GM12891 (cell line): Measurements from ENCODE around the gene SNX8.

Experiments
- DNase-seq: peaks from one replicate; pipeline ENCODE4 v3.0.0; 2011; ENCODE audit warnings: low spot score; ENCODE audit not compliant: insufficient read length
- FAIRE-seq: peaks from 2 replicates; lab custom pipeline; 2011; peaks lifted over from hg19 to GRCh38; lab: Jason Lieb, UNC
- PAX5 ChIP-seq: IDR thresholded peaks from 2 replicates; pipeline ENCODE4 v1.6.1; 2011; ENCODE audit warnings: low read length, moderate library complexity, mild to moderate bottlenecking; ENCODE audit not compliant: insufficient read depth, severe bottlenecking
- POLR2A ChIP-seq: IDR thresholded peaks from 2 replicates; pipeline ENCODE4 v1.6.1; 2011; ENCODE audit warnings: low read depth, low read length, control low read depth
- POLR2AphosphoS5 ChIP-seq: IDR thresholded peaks from 2 replicates; pipeline ENCODE4 v1.6.1; 2011; ENCODE audit warnings: low read depth, low read length, control low read depth
- POU2F2 ChIP-seq: IDR thresholded peaks from 2 replicates; pipeline ENCODE4 v1.6.1; 2011; ENCODE audit warnings: low read depth, mild to moderate bottlenecking, control low read depth, low read length, moderate library complexity
- SPI1 ChIP-seq: IDR thresholded peaks from 2 replicates; pipeline ENCODE4 v1.6.1; 2011; ENCODE audit warnings: low read depth, low read length, control low read depth
- TAF1 ChIP-seq: IDR thresholded peaks from 2 replicates; pipeline ENCODE4 v1.6.1; 2011; ENCODE audit warnings: low read depth, low read length, control low read depth

The SNX8 gene

GRCh38 chr7:2217716-2218443, 96.4 kb downstream of the SNX8 start:
- TF ChIP-seq TAF1 (no peak), POU2F2 (no peak), SPI1 (no peak), PAX5 (no peak), POLR2A (no peak)
- FAIRE-seq (no peak), DNase-seq (no peak)

- no peak for FAIRE-seq
- no peak for DNase-seq
- TF ChIP-seq POLR2A (no peak), PAX5 (no peak), POU2F2 (no peak), POLR2AphosphoS5 (no peak), TAF1 (no peak)
These were observed 97.0 kb downstream of the SNX8 start for GRCh38 chr7:2217206-2217605.

DNA sequence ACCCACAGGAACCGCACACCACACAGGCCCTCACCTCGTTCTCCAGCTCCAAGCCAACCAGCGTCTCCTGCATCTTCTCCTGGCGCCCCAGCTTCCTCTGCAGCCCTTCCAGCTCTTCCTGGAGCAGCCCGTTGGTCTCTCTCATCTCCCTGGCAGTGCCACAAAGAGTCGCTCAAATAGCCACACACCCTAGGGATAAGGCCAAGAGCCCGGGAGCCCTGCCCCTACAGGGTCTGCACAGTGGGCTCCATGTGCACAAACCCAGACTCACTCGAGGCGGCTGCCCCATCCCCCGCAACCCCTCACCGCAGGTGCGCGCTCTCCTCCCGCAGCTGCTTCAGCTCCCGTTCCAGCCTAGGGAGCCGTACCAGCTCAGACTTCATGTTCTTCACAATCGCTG, 98.4 kb downstream of the SNX8 start:
- TF ChIP-seq POLR2AphosphoS5 = no peak
- TF ChIP-seq PAX5 = no peak
- TF ChIP-seq POLR2A = no peak
- no peak for TF ChIP-seq TAF1
- no peak for TF ChIP-seq SPI1
- TF ChIP-seq POU2F2 = no peak
- FAIRE-seq = no peak
- DNase-seq = no peak

DNA sequence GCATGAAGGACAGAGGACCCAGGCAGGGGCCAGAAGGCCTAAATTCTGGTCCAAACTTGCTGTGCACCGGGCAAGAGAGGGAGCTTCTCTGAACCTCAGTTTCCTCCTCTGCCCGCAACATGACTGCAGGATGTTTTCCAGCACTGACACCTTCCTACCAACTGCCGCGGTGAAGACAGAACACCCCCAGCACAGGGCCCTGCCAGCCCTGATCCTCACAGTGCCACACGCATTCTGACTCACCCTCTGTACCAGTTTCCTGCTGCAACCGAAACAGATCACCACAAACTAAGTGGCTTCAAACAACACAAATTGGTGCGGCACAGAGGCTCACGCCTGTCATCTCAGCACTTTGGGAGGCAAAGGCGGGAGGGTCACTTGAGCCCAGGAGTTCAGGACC, 99.6 kb downstream of the SNX8 start:
- no peak for TF ChIP-seq SPI1
- no peak for TF ChIP-seq PAX5
- no peak for TF ChIP-seq TAF1
- FAIRE-seq = no peak
- DNase-seq = no peak

GRCh38 chr7:2213551-2214215, 100.6 kb downstream of the SNX8 start:
- no peak for DNase-seq
- no peak for FAIRE-seq
- TF ChIP-seq PAX5 (no peak), TAF1 (no peak), POU2F2 (no peak), SPI1 (no peak), POLR2AphosphoS5 (no peak), POLR2A (no peak)

GRCh38 chr7:2212906-2213305, 101.3 kb downstream of the SNX8 start:
- FAIRE-seq (no peak), DNase-seq (no peak)
- TF ChIP-seq POLR2A = no peak

- no peak for FAIRE-seq
- DNase-seq = no peak
- TF ChIP-seq POU2F2 = no peak
- TF ChIP-seq PAX5 = no peak
- TF ChIP-seq SPI1 = no peak
- no peak for TF ChIP-seq POLR2AphosphoS5
- TF ChIP-seq POLR2A = no peak
- no peak for TF ChIP-seq TAF1
These were observed 102.3 kb downstream of the SNX8 start for GRCh38 chr7:2211926-2212325.

DNA sequence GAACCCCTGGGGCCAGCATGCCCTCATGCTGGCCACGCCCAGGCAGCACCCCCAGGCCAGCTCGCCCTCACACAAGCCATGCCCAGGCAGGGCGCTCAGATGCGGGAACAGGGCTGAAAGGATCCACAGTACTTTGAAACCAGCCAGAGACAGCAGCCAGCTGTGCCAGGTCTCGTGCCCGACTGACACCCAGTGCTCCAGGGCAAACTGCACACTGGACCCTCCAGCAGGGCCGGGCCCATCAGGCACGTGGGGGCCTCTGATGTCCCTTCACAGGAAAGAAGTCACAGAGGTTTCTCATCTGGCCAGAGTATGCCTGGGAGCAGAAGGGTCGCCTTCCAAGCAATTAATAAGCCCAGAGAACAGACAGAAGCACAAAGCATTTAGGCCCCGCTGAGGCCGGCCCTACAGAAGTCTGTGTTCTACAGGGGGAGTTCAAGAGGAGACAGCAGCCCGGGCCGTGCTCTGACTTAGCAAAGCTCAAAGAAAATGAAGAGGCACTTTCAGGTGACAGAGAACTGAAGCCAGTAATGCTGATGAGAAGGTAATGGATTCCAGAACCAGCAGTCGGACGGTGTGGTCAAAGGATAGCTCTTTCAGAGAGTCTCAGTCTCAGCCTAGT, 102.9 kb downstream of the SNX8 start:
- no peak for TF ChIP-seq POLR2A
- no peak for TF ChIP-seq PAX5
- no peak for TF ChIP-seq TAF1
- no peak for TF ChIP-seq SPI1
- TF ChIP-seq POLR2AphosphoS5 = no peak
- TF ChIP-seq POU2F2 = no peak
- DNase-seq (no peak), FAIRE-seq (no peak)

DNA sequence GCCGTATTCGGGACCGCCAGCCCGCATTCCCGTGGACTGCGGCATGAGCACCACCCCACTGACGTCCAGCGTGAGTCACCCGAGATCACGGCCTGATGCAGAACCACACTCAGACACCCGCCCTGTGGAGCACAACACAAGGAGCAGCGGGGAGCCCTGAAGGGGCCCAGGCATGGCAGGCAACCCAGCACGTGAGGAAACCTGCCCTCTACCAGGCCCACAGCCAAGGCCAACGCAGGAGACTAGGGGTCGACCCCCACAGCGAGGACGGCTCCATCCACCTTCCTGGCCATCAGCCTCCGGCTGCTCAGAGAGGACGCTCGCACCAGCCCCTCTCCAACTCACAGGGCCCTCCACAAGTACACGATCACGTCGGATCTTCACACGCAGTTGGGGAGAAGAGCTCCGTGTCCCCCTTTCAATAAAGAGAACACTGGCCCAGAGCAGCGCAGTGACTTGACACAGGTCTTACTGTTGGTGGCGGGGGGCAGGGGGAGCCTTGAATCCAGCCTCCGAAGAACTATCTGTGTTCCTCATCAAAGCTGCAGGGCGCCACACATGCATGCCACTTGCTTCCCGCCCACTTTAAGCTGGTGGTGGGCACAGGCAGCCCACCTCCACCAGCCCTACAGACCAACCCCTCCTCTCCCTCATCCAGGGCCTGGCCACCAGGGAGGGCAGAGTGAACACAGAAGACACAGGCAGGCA, 103.5 kb downstream of the SNX8 start:
- TF ChIP-seq POLR2AphosphoS5 (no peak), POLR2A (no peak), SPI1 (no peak), POU2F2 (no peak), PAX5 (no peak), TAF1 (no peak)
- no peak for DNase-seq
- no peak for FAIRE-seq
